ENCODE results near the gene LMNTD2. TPM values are rescaled to one million over a fixed set of nuclear protein-coding genes. Genes with fewer than 3 reads are reported as not detected.

Gene LMNTD2
- total and polyA plus RNA-seq, 2 of the 13 experiments (the other 11 are each of a cell fraction or from before 2014, with no cell fraction given): 1.1 to 3.1 TPM

DNA sequence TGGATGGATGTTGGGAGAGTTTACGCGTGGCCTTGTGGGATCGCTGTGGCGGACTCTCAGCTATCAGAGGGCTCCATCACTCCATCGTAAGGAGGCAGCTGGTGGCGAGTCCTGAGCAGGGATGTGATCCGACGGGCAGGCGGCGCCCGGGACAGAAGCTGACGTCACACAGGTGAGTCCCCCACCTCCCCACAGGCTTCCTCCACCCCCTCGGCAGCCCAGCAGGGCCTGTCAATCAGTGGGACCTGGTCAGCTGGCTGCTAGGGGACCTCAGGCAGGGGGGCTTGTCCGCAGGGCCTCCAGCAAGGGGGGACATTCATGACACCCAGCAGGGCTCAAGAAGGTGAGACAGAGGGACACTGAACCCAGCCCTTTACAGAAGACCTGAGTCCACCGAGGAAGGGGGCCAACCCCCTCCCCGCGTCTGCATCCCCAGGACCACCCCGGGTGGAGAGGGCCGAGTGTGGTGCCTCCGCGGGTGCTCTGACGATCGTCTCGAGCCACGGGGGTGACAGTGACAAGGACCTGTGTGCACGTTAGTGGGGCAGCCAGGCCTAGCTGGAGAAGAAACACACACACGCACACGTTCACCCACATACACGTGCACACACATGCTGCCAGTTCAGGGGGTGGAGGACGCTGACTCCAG is 32.2 kb downstream of the LMNTD2 start:
- Histone ChIP-seq H3K9me3 (ENCODE audit: low read length) (no peaks in the 10 kb centered on the region), H4K20me1 (ENCODE audit: insufficient read depth, low read length) (no peaks in the 10 kb centered on the region), H3K36me3 (replicated peaks in 1 of 2; ENCODE audit: control insufficient read depth in 1 of 2, insufficient read depth in 2 of 2, low read length in 2 of 2) (peaks cover 7 to 13% of the 10 kb centered on the region in 2 experiments; a peak in 4 of 5 replicates), H3K79me2 (ENCODE audit: insufficient read depth, low read length) (no peaks in the 10 kb centered on the region), H3K9ac (ENCODE audit: insufficient read depth, low read depth, low read length) (no peak overlapping the region), H3K27me3 (ENCODE audit: control insufficient read depth in 1 of 2, insufficient read depth in 2 of 2, low read length in 2 of 2) (0 out of 5 replicates have a peak, but pooled peaks cover 0 to 1% of the 10 kb centered on the region in 2 experiments), H3K4me3 (replicated peaks in 1 of 3; ENCODE audit: insufficient read depth in 1 of 3, low read depth in 2 of 3, low read length in 3 of 3) (no peak overlapping the region), H3K4me1 (ENCODE audit: insufficient read depth, low read length) (peaks cover 13% of the 10 kb centered on the region), H3K4me2 (ENCODE audit: low read depth, low read length) (no peak overlapping the region), H2AFZ (ENCODE audit: low read length) (no peak overlapping the region), H3K27ac (ENCODE audit: extremely low read length, insufficient read depth, low read length) (no peak overlapping the region)
- TF ChIP-seq KDM2A (CRISPR knock-in tag; IDR thresholded peaks at IDR 0.05; ENCODE audit: borderline replicate concordance, low read depth) (0 out of 2 replicates have a peak, but pooled peaks have one; percentile 9), CREB1 (IDR thresholded peaks at IDR 0.05) (peak; percentile 48; the same call in 1 of the 2 replicates), CREB1 (CRISPR knock-in tag; IDR thresholded peaks at IDR 0.05) (no peak), STAT5B (CRISPR knock-in tag; IDR thresholded peaks at IDR 0.05) (no peak)
- POLR2A ChIA-PET: no interaction called here
- BruUV-seq (replicated peaks): no TSS peak
- FAIRE-seq: no peak
- intact Hi-C loops (cut with micrococcal nuclease; ENCODE audit: unreplicated experiment) (no loop called here), in situ Hi-C loops (cut with HindIII; ENCODE audit: extremely low pct_ligation_motif_present, low pct_unique_long_range_greater_than_20kb) (no loop called here)
- ATAC-seq: no peak
- 72% methylated on average over 15 of the region's 30 CpGs for WGBS (ENCODE audit: low lambda C conversion rate)
- DNase-seq (ENCODE audit: low spot score): no peak
- CTCF ChIA-PET (ENCODE audit: low intra/inter-chr PET ratio, low total read pairs): no interaction called here

GRCh38 chr11:526192-526591 is 34.3 kb downstream of the LMNTD2 start:
- in situ Hi-C loops (cut with HindIII; ENCODE audit: extremely low pct_ligation_motif_present, low pct_unique_long_range_greater_than_20kb): no loop called here
- ATAC-seq (peak; percentile 52), FAIRE-seq (no peak), DNase-seq (ENCODE audit: low spot score) (no peak)
- Histone ChIP-seq H4K20me1 (ENCODE audit: insufficient read depth, low read length) (no peaks in the 10 kb centered on the region), H3K4me1 (ENCODE audit: insufficient read depth, low read length) (peaks cover 29% of the 10 kb centered on the region), H2AFZ (ENCODE audit: low read length) (no peak overlapping the region), H3K9ac (ENCODE audit: insufficient read depth, low read depth, low read length) (peak overlapping the region; percentile 47; the same call in 1 of the 2 replicates), H3K27ac (ENCODE audit: extremely low read length, insufficient read depth, low read length) (no peak overlapping the region), H3K79me2 (ENCODE audit: insufficient read depth, low read length) (no peaks in the 10 kb centered on the region), H3K4me3 (replicated peaks in 1 of 3; ENCODE audit: insufficient read depth in 1 of 3, low read depth in 2 of 3, low read length in 3 of 3) (peak overlapping the region; percentile 50 to 74 (median 60); a peak in 5 of 6 replicates), H3K36me3 (replicated peaks in 1 of 2; ENCODE audit: control insufficient read depth in 1 of 2, insufficient read depth in 2 of 2, low read length in 2 of 2) (no peaks in the 10 kb centered on the region; a peak in 1 of 5 replicates), H3K4me2 (ENCODE audit: low read depth, low read length) (peak overlapping the region; percentile 90), H3K9me3 (ENCODE audit: low read length) (no peaks in the 10 kb centered on the region), H3K27me3 (ENCODE audit: control insufficient read depth in 1 of 2, insufficient read depth in 2 of 2, low read length in 2 of 2) (0 out of 5 replicates have a peak, but pooled peaks cover 0 to 1% of the 10 kb centered on the region in 2 experiments)
- intact Hi-C loops (cut with micrococcal nuclease; ENCODE audit: unreplicated experiment): no loop called here
- TF ChIP-seq, protein P1, sequence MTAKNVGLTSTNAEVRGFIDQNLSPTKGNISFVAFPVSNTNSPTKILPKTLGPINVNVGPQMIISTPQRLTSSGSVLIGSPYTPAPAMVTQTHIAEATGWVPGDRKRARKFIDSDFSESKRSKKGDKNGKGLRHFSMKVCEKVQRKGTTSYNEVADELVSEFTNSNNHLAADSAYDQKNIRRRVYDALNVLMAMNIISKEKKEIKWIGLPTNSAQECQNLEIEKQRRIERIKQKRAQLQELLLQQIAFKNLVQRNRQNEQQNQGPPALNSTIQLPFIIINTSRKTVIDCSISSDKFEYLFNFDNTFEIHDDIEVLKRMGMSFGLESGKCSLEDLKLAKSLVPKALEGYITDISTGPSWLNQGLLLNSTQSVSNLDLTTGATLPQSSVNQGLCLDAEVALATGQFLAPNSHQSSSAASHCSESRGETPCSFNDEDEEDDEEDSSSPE (CRISPR knock-in tag; IDR thresholded peaks at IDR 0.05): no peak
- TF ChIP-seq KDM2A (CRISPR knock-in tag; IDR thresholded peaks at IDR 0.05; ENCODE audit: borderline replicate concordance, low read depth): peak; percentile 31; the same call in 1 of the 2 replicates
- TF ChIP-seq ZNF292 (CRISPR knock-in tag; IDR thresholded peaks at IDR 0.05; ENCODE audit: borderline replicate concordance, low read depth): 0 out of 2 replicates have a peak, but pooled peaks have one; percentile 18
- 0 out of 2 replicates have a peak, but pooled peaks have one; percentile 56 for TF ChIP-seq ZSCAN29 (CRISPR knock-in tag; conservative IDR thresholded peaks at IDR 0.05)
- peak; percentile 19 for TF ChIP-seq TEAD3 (CRISPR knock-in tag; optimal IDR thresholded peaks at IDR 0.05; ENCODE audit: borderline replicate concordance)
- ChIA-PET CTCF (ENCODE audit: low intra/inter-chr PET ratio, low total read pairs) (no interaction called here), POLR2A (no interaction called here)
- WGBS (ENCODE audit: low lambda C conversion rate): 9% methylated on average over 6 of the region's 17 CpGs
- no TSS peak for BruUV-seq (replicated peaks)

Measured in HepG2 (cell line).